SU-DHL-6 (cell line): ENCODE data around the gene KCNT2.

Experiments used
- CTCF ChIP-seq: fragments of 200-600 bp; sonication (generic); IDR thresholded peaks from one replicate; pipeline ENCODE4 v1.5.1; 2017; ENCODE audit warnings: antibody characterized with exemption, mild to moderate bottlenecking, low read length, moderate library complexity; ENCODE audit not compliant: insufficient read depth, poor library complexity, severe bottlenecking
- EZH2phosphoT487 ChIP-seq: fragments of 200-600 bp; sonication (generic), shearing (Covaris generic); conservative IDR thresholded peaks from 2 replicates; pipeline ENCODE4 v1.6.1; 2018; ENCODE audit warnings: mild to moderate bottlenecking, antibody characterized with exemption, low read length, moderate library complexity, mixed read lengths

DNA sequence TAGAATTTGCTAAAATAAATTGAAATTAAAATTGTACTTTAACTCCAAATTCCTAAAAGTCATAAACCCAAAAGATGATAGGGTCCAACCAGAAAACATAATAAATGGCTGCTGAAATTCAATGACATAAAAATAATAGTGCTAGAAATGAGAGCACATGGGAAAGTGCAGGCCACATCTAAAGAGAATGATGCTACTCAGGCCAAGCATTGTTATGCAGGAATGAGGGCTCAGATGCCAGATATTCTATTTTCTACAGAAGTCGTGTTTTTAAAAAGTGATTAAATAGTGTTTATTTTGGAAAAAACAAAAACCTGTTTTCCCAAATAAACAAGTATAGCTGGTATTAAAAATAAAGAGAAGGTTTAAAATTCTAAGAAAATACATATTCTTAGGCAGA is 234.4 kb downstream of the KCNT2 start:
- TF ChIP-seq CTCF: no peak
- no peak for TF ChIP-seq EZH2phosphoT487
